ENCODE data around the gene FOXP1. TPM values are rescaled to one million over a fixed set of nuclear protein-coding genes. Genes with fewer than 3 reads are reported as not detected.

Gene FOXP1
- total RNA-seq, 1 donor from 2014 or later, result 107 TPM

DNA sequence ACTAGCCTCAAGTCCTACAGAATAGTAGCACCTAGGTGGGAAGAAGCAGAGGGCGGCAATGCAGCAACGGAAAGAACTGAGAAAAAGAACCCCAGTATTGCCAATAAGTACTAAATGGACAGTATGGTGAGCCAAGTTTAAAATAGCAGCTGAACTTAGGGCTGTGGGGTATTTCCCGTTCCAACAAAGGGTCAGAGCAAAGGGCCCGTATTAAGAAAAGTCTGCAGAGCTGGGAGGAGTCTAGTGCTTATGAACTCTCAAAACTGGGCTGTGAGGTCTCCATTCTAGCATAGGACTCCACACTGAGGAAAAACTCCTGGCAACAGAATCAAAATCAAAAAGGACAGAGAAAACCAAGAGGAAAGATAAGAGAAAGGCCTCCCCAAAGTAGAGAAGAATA is 250.7 kb downstream of the FOXP1 start:
- DNase-seq (ENCODE audit: low read depth) (no peak), FAIRE-seq (no peak)
- Mint-ChIP-seq H3K27me3 (ENCODE audit: low read depth, unreplicated experiment) (no peaks in the 10 kb centered on the region), H3K27ac (ENCODE audit: unreplicated experiment) (no peak overlapping the region), H3K9me3 (ENCODE audit: unreplicated experiment) (peaks cover 10% of the 10 kb centered on the region), H3K36me3 (ENCODE audit: low read depth, unreplicated experiment) (peaks cover 30% of the 10 kb centered on the region), H3K4me1 (ENCODE audit: low read depth, unreplicated experiment) (peaks cover 3% of the 10 kb centered on the region), H3K4me3 (ENCODE audit: unreplicated experiment) (no peak overlapping the region)
- Histone ChIP-seq H3K79me2 (ENCODE audit: insufficient read depth, low read length) (peaks cover 36% of the 10 kb centered on the region), H2AFZ (ENCODE audit: low read depth, low read length) (no peak overlapping the region), H4K20me1 (ENCODE audit: insufficient read depth, low read length) (peaks cover 11% of the 10 kb centered on the region), H3K27ac (ENCODE audit: low read depth, low read length) (no peak overlapping the region), H3K27me3 (ENCODE audit: insufficient read depth, low read length) (no peaks in the 10 kb centered on the region), H3K9me3 (ENCODE audit: insufficient read depth, low read depth, low read length) (no peaks in the 10 kb centered on the region), H3K9ac (ENCODE audit: low read length) (no peak overlapping the region), H3K4me2 (ENCODE audit: low read length) (no peak overlapping the region), H3K36me3 (ENCODE audit: insufficient read depth, low read length) (peaks cover 6% of the 10 kb centered on the region), H3K4me1 (ENCODE audit: insufficient read depth, low read length) (no peaks in the 10 kb centered on the region), H3K4me3 (ENCODE audit: insufficient read depth, low read depth, low read length) (no peak overlapping the region)
- TF ChIP-seq EZH2 (IDR thresholded peaks at IDR 0.05; ENCODE audit: insufficient read depth, low read length) (no peak), CTCF (IDR thresholded peaks at IDR 0.05; ENCODE audit: insufficient read depth, low read depth, low read length) (no peak)

DNA sequence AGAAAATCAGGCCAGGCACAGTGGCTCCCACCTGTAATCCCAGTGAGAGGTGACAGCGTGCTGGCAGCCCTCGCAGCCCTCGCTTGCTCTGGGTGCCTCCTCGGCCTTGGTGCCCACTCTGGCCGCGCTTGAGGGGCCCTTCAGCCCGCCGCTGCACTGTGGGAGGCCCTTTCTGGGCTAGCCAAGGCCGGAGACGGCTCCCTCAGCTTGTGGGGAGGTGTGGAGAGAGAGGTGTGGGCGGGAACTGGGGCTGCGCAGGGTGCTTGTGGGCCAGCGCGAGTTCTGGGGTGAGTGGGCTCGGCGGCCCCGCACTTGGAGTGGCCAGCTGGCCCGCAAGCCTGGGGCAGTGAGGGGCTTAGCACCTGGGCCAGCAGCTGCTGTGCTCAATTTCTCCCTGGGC is 252.6 kb downstream of the FOXP1 start:
- peaks cover 10% of the 10 kb centered on the region for H3K9me3 Mint-ChIP-seq (ENCODE audit: unreplicated experiment)
- Histone ChIP-seq H2AFZ (ENCODE audit: low read depth, low read length) (no peak overlapping the region), H3K36me3 (ENCODE audit: insufficient read depth, low read length) (peaks cover 6% of the 10 kb centered on the region), H3K27me3 (ENCODE audit: insufficient read depth, low read length) (no peaks in the 10 kb centered on the region), H3K79me2 (ENCODE audit: insufficient read depth, low read length) (peaks cover 31% of the 10 kb centered on the region), H3K27ac (ENCODE audit: low read depth, low read length) (no peak overlapping the region), H3K9me3 (ENCODE audit: insufficient read depth, low read depth, low read length) (no peaks in the 10 kb centered on the region), H4K20me1 (ENCODE audit: insufficient read depth, low read length) (peaks cover 22% of the 10 kb centered on the region), H3K4me3 (ENCODE audit: insufficient read depth, low read depth, low read length) (no peak overlapping the region), H3K4me2 (ENCODE audit: low read length) (no peak overlapping the region), H3K4me1 (ENCODE audit: insufficient read depth, low read length) (no peaks in the 10 kb centered on the region), H3K9ac (ENCODE audit: low read length) (no peak overlapping the region)
- H3K36me3 Mint-ChIP-seq (ENCODE audit: low read depth, unreplicated experiment), result peaks cover 32% of the 10 kb centered on the region
- H3K27ac Mint-ChIP-seq (ENCODE audit: unreplicated experiment), result no peak overlapping the region
- no peak for DNase-seq (ENCODE audit: low read depth)
- H3K27me3 Mint-ChIP-seq (ENCODE audit: low read depth, unreplicated experiment), result no peaks in the 10 kb centered on the region
- H3K4me1 Mint-ChIP-seq (ENCODE audit: low read depth, unreplicated experiment), result peaks cover 3% of the 10 kb centered on the region
- no peak for FAIRE-seq
- TF ChIP-seq EZH2 (IDR thresholded peaks at IDR 0.05; ENCODE audit: insufficient read depth, low read length) (no peak), CTCF (IDR thresholded peaks at IDR 0.05; ENCODE audit: insufficient read depth, low read depth, low read length) (no peak)
- H3K4me3 Mint-ChIP-seq (ENCODE audit: unreplicated experiment), result no peak overlapping the region

GRCh38 chr3:71330505-71330904 is 253.0 kb downstream of the FOXP1 start:
- H2AFZ ChIP-seq (ENCODE audit: low read depth, low read length), result no peak overlapping the region
- Mint-ChIP-seq H3K9me3 (ENCODE audit: unreplicated experiment) (peaks cover 10% of the 10 kb centered on the region), H3K27me3 (ENCODE audit: low read depth, unreplicated experiment) (no peaks in the 10 kb centered on the region), H3K27ac (ENCODE audit: unreplicated experiment) (no peak overlapping the region), H3K36me3 (ENCODE audit: low read depth, unreplicated experiment) (peaks cover 32% of the 10 kb centered on the region), H3K4me1 (ENCODE audit: low read depth, unreplicated experiment) (peaks cover 3% of the 10 kb centered on the region), H3K4me3 (ENCODE audit: unreplicated experiment) (no peak overlapping the region)
- H3K9me3 ChIP-seq (ENCODE audit: insufficient read depth, low read depth, low read length), result no peaks in the 10 kb centered on the region
- FAIRE-seq (no peak), DNase-seq (ENCODE audit: low read depth) (no peak)
- H4K20me1 ChIP-seq (ENCODE audit: insufficient read depth, low read length), result peaks cover 22% of the 10 kb centered on the region
- H3K36me3 ChIP-seq (ENCODE audit: insufficient read depth, low read length), result peaks cover 6% of the 10 kb centered on the region
- TF ChIP-seq CTCF (IDR thresholded peaks at IDR 0.05; ENCODE audit: insufficient read depth, low read depth, low read length) (no peak), EZH2 (IDR thresholded peaks at IDR 0.05; ENCODE audit: insufficient read depth, low read length) (no peak)
- H3K79me2 ChIP-seq (ENCODE audit: insufficient read depth, low read length), result peaks cover 31% of the 10 kb centered on the region
- H3K4me3 ChIP-seq (ENCODE audit: insufficient read depth, low read depth, low read length), result no peak overlapping the region
- H3K9ac ChIP-seq (ENCODE audit: low read length), result no peak overlapping the region
- no peaks in the 10 kb centered on the region for H3K4me1 ChIP-seq (ENCODE audit: insufficient read depth, low read length)
- H3K27ac ChIP-seq (ENCODE audit: low read depth, low read length), result no peak overlapping the region
- H3K27me3 ChIP-seq (ENCODE audit: insufficient read depth, low read length), result no peaks in the 10 kb centered on the region
- no peak overlapping the region for H3K4me2 ChIP-seq (ENCODE audit: low read length)

Data from astrocyte (in vitro differentiated cells and primary cell).